ENCODE results near the gene ALG6. TPM values are rescaled to one million over a fixed set of nuclear protein-coding genes. Genes with fewer than 3 reads are reported as not detected.

ALG6 gene
- total RNA-seq, result 8.4 TPM
- long read RNA-seq, transcript ALG6-202 (15 exons, 3,371 nt), result major isoform, 32 of 41 reads
- long read RNA-seq, partial matches to known transcripts, result 4 of 41 reads
- long read RNA-seq, other reads (novel, unspliced or antisense), result 5 of 41 reads

- DNase-seq (ENCODE audit: low spot score), result peak; percentile 98
Measured at GRCh38 chr1:63367215-63368103, at the start of gene ALG6. ALG6 (plus strand) TSS chr1:63367627; CDS start chr1:63370978, 3,351 bp downstream.

GRCh38 chr1:63317817-63318152, 49.6 kb upstream of the ALG6 start:
- no peak for DNase-seq (ENCODE audit: low spot score)

GRCh38 chr1:63318201-63318979, 49.0 kb upstream of the ALG6 start:
- no peak for DNase-seq (ENCODE audit: low spot score)

- no peak for DNase-seq (ENCODE audit: low spot score)
Measured at GRCh38 chr1:63319046-63320021, 48.1 kb upstream of the ALG6 start.

GRCh38 chr1:63320022-63320721, 47.3 kb upstream of the ALG6 start:
- DNase-seq (ENCODE audit: low spot score), result no peak

GRCh38 chr1:63321066-63321784, 46.2 kb upstream of the ALG6 start:
- no peak for DNase-seq (ENCODE audit: low spot score)

GRCh38 chr1:63321785-63322113, 45.7 kb upstream of the ALG6 start:
- no peak for DNase-seq (ENCODE audit: low spot score)

- peak; percentile 91 for DNase-seq (ENCODE audit: low spot score)
Measured at GRCh38 chr1:63322114-63322943, 45.1 kb upstream of the ALG6 start, which contains the start of gene FOXD3. FOXD3 (plus strand) TSS chr1:63322567; CDS start chr1:63323059, 492 bp downstream.

- DNase-seq (ENCODE audit: low spot score), result no peak
Measured at GRCh38 chr1:63322944-63323864, 44.2 kb upstream of the ALG6 start.

GRCh38 chr1:63323865-63324778, 43.3 kb upstream of the ALG6 start:
- no peak for DNase-seq (ENCODE audit: low spot score)

- DNase-seq (ENCODE audit: low spot score), result no peak
Measured at GRCh38 chr1:63324779-63325119, 42.7 kb upstream of the ALG6 start.

GRCh38 chr1:63325279-63325985, 42.0 kb upstream of the ALG6 start:
- no peak for DNase-seq (ENCODE audit: low spot score)

GRCh38 chr1:63326106-63326472, 41.3 kb upstream of the ALG6 start:
- DNase-seq (ENCODE audit: low spot score), result no peak

- DNase-seq (ENCODE audit: low spot score), result no peak
Measured at GRCh38 chr1:63326473-63327380, 40.7 kb upstream of the ALG6 start.

Data from mesenteric fat pad (tissue), 1 donor.